Immature natural killer cell (primary cell): ENCODE results near the gene AKAP14. TPM values are rescaled to one million over a fixed set of nuclear protein-coding genes. Genes with fewer than 3 reads are reported as not detected.
A peak's percentile ranks its signal among the peaks of the same experiment; 100 is the strongest.

Experiments used
- DNase-seq, 3 donors: peaks; one replicate each; pipeline ENCODE4 v3.0.0; 2022; ENCODE audit warnings: mixed read lengths in 1 of 3
- H3K27ac Mint-ChIP-seq, 6 donors: one replicate each; pipeline ENCODE4 v1.8.0; 2020; ENCODE audit warnings: mixed read lengths in 6 of 6, mild to moderate bottlenecking in 5 of 6, inconsistent platforms in 4 of 6, moderate library complexity in 3 of 6
- H3K27me3 Mint-ChIP-seq, 3 donors: one replicate each; pipeline ENCODE4 v1.8.0; 2020 to 2021; ENCODE audit warnings: low read depth in 3 of 3, mild to moderate bottlenecking in 3 of 3, mixed read lengths in 3 of 3, moderate library complexity in 3 of 3, inconsistent platforms in 1 of 3
- H3K36me3 Mint-ChIP-seq, 3 donors: one replicate each; pipeline ENCODE4 v1.8.0; 2020; ENCODE audit warnings: mixed read lengths in 3 of 3, inconsistent platforms in 2 of 3, mild to moderate bottlenecking in 2 of 3
- H3K4me1 Mint-ChIP-seq, 2 donors: one replicate each; pipeline ENCODE4 v1.8.0; 2020; ENCODE audit warnings: inconsistent platforms in 2 of 2, mild to moderate bottlenecking in 2 of 2, mixed read lengths in 2 of 2, moderate library complexity in 1 of 2
- H3K4me3 Mint-ChIP-seq, 5 donors: one replicate each; pipeline ENCODE4 v1.8.0; 2020; ENCODE audit warnings: mild to moderate bottlenecking in 5 of 5, mixed read lengths in 5 of 5, inconsistent platforms in 3 of 5, moderate library complexity in 3 of 5
- H3K9me3 Mint-ChIP-seq, 6 donors: one replicate each; pipeline ENCODE4 v1.8.0; 2020; ENCODE audit warnings: mild to moderate bottlenecking in 6 of 6, mixed read lengths in 6 of 6, inconsistent platforms in 4 of 6, moderate library complexity in 3 of 6
- polyA plus RNA-seq, 3 donors: library from polyadenylated mRNA; unstranded; fragments of 300-500 nt; fragmentation: Illumina TruSeq; gene quantifications; one replicate each; pipeline ENCODE4 v1.2.3, GENCODE V29; 2021

Gene AKAP14
- polyA plus RNA-seq, result not detected

- DNase-seq, result no peak
- Mint-ChIP-seq H3K27me3 (peaks cover 0 to 2% (median 1%) of the 10 kb centered on the region in 3 donors), H3K27ac (no peak within 1 kb of the TSS), H3K4me1 (no peaks in the 10 kb centered on the region), H3K9me3 (no peaks in the 10 kb centered on the region), H3K36me3 (no peaks in the 10 kb centered on the region), H3K4me3 (no peak within 1 kb of the TSS)
Measured at GRCh38 chrX:119895843-119896326, at the start of gene AKAP14. Gene AKAP14, plus strand, starts transcription at chrX:119895893. Its CDS starts 7,331 bp downstream, at chrX:119903224.

DNA sequence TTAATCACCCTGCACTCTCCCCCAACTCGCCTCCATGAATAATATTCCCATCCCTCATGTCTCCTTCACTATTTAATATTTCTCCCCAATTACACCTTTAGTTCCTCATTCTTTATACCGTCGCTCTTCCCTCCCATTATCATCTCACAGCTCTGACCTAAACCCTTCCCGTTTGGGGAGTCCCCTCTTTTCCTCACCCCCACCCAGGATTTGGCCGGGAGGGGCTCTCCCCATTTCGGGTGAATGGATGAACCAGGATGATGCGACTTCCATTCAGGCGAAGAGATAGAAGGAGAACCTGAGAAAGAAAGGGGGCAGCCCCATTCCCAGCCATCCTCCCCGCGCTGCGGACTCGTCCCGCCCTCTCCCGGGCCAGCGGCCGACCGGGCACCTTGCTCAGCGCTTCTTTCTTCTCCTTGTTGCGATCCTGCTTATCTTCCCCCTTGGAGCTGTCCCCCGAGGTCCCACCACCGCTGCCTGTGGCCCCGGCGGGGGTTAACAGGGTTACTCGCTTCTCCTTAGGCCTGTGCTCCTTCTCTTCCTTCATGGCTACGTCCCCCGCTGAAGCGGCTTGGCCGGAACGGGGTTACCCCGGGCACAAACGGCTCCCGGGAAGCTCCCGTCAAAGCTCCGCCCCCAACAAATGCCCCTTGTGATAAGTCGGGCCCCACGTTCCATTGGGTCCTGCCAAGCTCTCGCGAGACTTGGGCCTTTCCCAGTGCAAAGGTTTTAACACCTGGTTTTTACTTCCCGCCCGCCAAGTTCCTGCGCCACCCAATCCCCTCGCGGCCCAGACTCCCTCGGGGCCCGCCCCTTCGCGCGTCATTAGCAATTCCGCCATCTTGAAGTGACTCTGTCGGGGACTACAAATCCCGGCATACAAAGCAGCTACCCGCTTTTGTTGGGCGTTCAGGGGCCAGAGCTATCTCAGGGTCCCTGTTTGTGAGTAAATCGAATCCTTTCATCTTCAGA is 43.0 kb upstream of the AKAP14 start, which contains the start of gene UPF3B:
TSS of gene UPF3B (minus strand) at position 582 of the 972 bp plus-strand sequence. CDS start at position 547, 35 bp downstream.
- Mint-ChIP-seq H3K27me3 (peaks cover 1 to 22% (median 2%) of the 10 kb centered on the region in 3 donors), H3K4me1 (peaks cover 13 to 31% of the 10 kb centered on the region in 2 donors), H3K4me3 (peak within 1 kb of the TSS; percentile 98 to 99 (median 99)), H3K36me3 (peaks cover 0 to 3% (median 0%) of the 10 kb centered on the region in 3 donors), H3K9me3 (no peaks in the 10 kb centered on the region), H3K27ac (peak within 1 kb of the TSS; percentile 91 to 99 (median 98))
- peak; percentile 92 to 94 (median 93) for DNase-seq

DNA sequence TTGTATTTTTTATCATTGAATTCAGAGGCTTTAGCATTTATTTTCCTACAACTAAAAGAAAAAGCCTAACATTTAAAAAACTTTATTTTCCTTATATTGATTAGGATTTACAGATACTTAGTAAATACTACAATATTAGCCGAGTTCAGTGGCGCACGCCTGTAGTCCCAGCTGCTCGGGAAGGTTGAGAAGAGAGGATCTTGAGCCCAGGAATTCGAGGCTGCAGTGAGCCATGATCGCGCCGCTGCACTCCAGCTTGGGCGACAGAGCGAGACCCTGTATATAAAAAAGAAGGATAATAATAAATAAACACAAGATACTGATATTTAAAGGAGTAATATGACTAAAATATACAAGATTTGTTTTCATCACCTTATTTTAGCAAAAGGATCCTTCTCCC is 42.2 kb upstream of the AKAP14 start:
- DNase-seq, result no peak
- Mint-ChIP-seq H3K27ac (peak overlapping the region; percentile 91 to 99 (median 98)), H3K4me3 (peak overlapping the region; percentile 98 to 99 (median 99)), H3K27me3 (peaks cover 1 to 24% (median 2%) of the 10 kb centered on the region in 3 donors), H3K9me3 (no peaks in the 10 kb centered on the region), H3K36me3 (peaks cover 0 to under 1% (median 0%) of the 10 kb centered on the region in 3 donors), H3K4me1 (peaks cover 13 to 31% of the 10 kb centered on the region in 2 donors)

GRCh38 chrX:119870626-119871131 is 25.0 kb upstream of the AKAP14 start:
- peaks cover 0 to 2% (median 0%) of the 10 kb centered on the region in 6 donors for H3K9me3 Mint-ChIP-seq
- peaks cover 20 to 48% of the 10 kb centered on the region in 2 donors for H3K4me1 Mint-ChIP-seq
- peaks cover 0 to 11% (median 7%) of the 10 kb centered on the region in 3 donors for H3K27me3 Mint-ChIP-seq
- DNase-seq, result peak; percentile 28 to 41 (median 40)
- peak overlapping the region; percentile 94 to 100 (median 96) for H3K4me3 Mint-ChIP-seq
- H3K27ac Mint-ChIP-seq, result peak overlapping the region; percentile 95 to 99 (median 98)
- H3K36me3 Mint-ChIP-seq, result peaks cover 0 to 3% (median 0%) of the 10 kb centered on the region in 3 donors

GRCh38 chrX:119871245-119871598 is 24.5 kb upstream of the AKAP14 start:
- peaks cover 0 to 11% (median 7%) of the 10 kb centered on the region in 3 donors for H3K27me3 Mint-ChIP-seq
- H3K36me3 Mint-ChIP-seq, result peaks cover 0 to 3% (median 0%) of the 10 kb centered on the region in 3 donors
- peaks cover 20 to 52% of the 10 kb centered on the region in 2 donors for H3K4me1 Mint-ChIP-seq
- peak overlapping the region; percentile 94 to 100 (median 96) for H3K4me3 Mint-ChIP-seq
- H3K27ac Mint-ChIP-seq, result peak overlapping the region; percentile 95 to 99 (median 98)
- peak; percentile 72 to 76 (median 76) for DNase-seq
- H3K9me3 Mint-ChIP-seq, result peaks cover 0 to 2% (median 0%) of the 10 kb centered on the region in 6 donors

DNA sequence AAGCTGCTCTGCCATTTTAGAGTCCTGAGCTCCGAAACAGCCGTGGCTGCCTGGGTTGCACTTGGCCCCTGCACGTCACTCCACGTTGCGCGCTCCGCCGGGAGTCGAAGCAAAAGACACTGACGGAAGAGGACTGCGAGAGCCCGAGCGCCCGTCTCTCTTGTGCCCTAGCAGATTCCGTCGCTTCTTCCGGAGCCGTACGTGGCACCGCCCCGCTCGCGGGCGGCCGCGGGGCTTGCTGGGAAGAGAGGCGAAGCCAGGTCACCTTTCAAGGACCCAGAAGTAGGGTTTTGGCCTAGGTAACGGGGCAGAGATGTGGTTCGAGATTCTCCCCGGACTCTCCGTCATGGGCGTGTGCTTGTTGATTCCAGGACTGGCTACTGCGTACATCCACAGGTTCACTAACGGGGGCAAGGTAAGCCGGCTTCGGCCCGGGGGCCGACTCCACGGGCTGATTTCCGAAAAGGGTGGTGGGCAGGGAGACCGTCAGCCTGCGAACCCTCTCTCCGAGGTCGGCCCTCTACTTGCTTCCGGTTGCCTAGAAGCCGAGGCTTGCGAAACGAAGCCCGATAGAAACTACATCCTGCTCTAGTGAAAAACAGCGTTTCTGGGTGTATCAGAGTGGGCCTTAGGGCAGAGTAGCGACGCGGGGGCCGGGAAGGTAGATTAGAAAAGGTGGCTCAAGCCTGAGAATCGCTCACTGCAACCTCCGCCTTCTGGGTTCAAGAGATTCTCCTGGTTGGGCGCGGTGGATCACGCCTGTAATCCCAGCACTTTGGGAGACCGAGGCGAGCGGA is 23.9 kb upstream of the AKAP14 start, which contains the start of the genes NDUFA1 and RNF113A:
TSS of gene NDUFA1 (plus strand) at position 234 of the 797 bp plus-strand sequence. CDS start at position 314, 80 bp downstream.
TSS of gene RNF113A (minus strand) at position 135 of the 797 bp plus-strand sequence. CDS start at position 15, 120 bp downstream.
- peak within 1 kb of the TSS; percentile 95 to 99 (median 98) for H3K27ac Mint-ChIP-seq
- H3K9me3 Mint-ChIP-seq, result peaks cover 0 to 2% (median 0%) of the 10 kb centered on the region in 6 donors
- peaks cover 20 to 53% of the 10 kb centered on the region in 2 donors for H3K4me1 Mint-ChIP-seq
- peak; percentile 85 to 86 (median 86) for DNase-seq
- peak within 1 kb of the TSS; percentile 94 to 100 (median 96) for H3K4me3 Mint-ChIP-seq
- peaks cover 0 to 3% (median 0%) of the 10 kb centered on the region in 3 donors for H3K36me3 Mint-ChIP-seq
- H3K27me3 Mint-ChIP-seq, result peaks cover 0 to 11% (median 7%) of the 10 kb centered on the region in 3 donors

GRCh38 chrX:119878740-119879139 is 17.0 kb upstream of the AKAP14 start:
- no peak overlapping the region for H3K27ac Mint-ChIP-seq
- DNase-seq, result no peak
- H3K9me3 Mint-ChIP-seq, result peaks cover 0 to 3% (median 0%) of the 10 kb centered on the region in 6 donors
- H3K27me3 Mint-ChIP-seq, result no peaks in the 10 kb centered on the region
- peaks cover 8 to 17% of the 10 kb centered on the region in 2 donors for H3K4me1 Mint-ChIP-seq
- no peaks in the 10 kb centered on the region for H3K36me3 Mint-ChIP-seq
- no peak overlapping the region for H3K4me3 Mint-ChIP-seq

DNA sequence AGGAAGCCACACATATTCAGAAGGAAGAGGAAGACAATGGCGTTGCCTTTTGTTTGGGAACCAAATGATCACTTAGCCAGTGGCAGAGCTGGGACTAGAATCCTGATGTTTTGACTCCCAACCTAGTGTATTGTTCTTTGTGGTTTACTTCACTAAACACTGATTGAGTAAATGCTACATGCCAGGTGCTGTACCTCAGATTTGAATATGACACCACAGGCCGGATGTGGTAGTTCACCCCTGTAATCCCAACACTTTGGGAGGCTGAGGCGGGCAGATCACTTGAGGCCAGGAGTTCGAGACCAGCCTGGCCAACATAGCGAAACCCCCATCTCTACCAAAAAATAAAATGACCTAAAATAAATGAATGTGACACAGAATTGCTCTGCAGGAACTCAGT is 15.6 kb upstream of the AKAP14 start:
- no peaks in the 10 kb centered on the region for H3K36me3 Mint-ChIP-seq
- H3K27ac Mint-ChIP-seq, result peak overlapping the region in 2 of 6 donors; percentile 57 to 60
- H3K4me3 Mint-ChIP-seq, result no peak overlapping the region
- H3K27me3 Mint-ChIP-seq, result no peaks in the 10 kb centered on the region
- no peak for DNase-seq
- H3K9me3 Mint-ChIP-seq, result peaks cover 0 to 3% (median 0%) of the 10 kb centered on the region in 6 donors
- H3K4me1 Mint-ChIP-seq, result peaks cover 6 to 11% of the 10 kb centered on the region in 2 donors

- no peaks in the 10 kb centered on the region for H3K27me3 Mint-ChIP-seq
- DNase-seq, result peak; percentile 27 to 49 (median 29)
- H3K4me1 Mint-ChIP-seq, result peaks cover 8 to 13% of the 10 kb centered on the region in 2 donors
- H3K27ac Mint-ChIP-seq, result peak overlapping the region in 4 of 6 donors; percentile 25 to 60 (median 58)
- peaks cover 0 to 3% (median 0%) of the 10 kb centered on the region in 6 donors for H3K9me3 Mint-ChIP-seq
- no peaks in the 10 kb centered on the region for H3K36me3 Mint-ChIP-seq
- no peak overlapping the region for H3K4me3 Mint-ChIP-seq
Measured at GRCh38 chrX:119880552-119881437, 14.9 kb upstream of the AKAP14 start.

- H3K4me3 Mint-ChIP-seq, result peak overlapping the region; percentile 42 to 67 (median 52)
- peaks cover 0 to 2% (median 0%) of the 10 kb centered on the region in 6 donors for H3K9me3 Mint-ChIP-seq
- H3K4me1 Mint-ChIP-seq, result peaks cover 13 to 14% of the 10 kb centered on the region in 2 donors
- no peaks in the 10 kb centered on the region for H3K36me3 Mint-ChIP-seq
- H3K27me3 Mint-ChIP-seq, result no peaks in the 10 kb centered on the region
- DNase-seq, result peak; percentile 35 to 48 (median 37)
- peak overlapping the region in 3 of 6 donors; percentile 24 to 46 (median 31) for H3K27ac Mint-ChIP-seq
Measured at GRCh38 chrX:119885554-119886428, 9.9 kb upstream of the AKAP14 start.
